ENCODE measurements around the gene PROSER2.

The PROSER2 gene

GRCh38 chr10:11908991-11909390 is 85.8 kb downstream of the PROSER2 start:
- Histone ChIP-seq H4K20me1 (ENCODE audit: insufficient read depth, low read length) (no peaks in the 10 kb centered on the region), H3K4me1 (ENCODE audit: low read length) (no peaks in the 10 kb centered on the region), H3K27me3 (replicated peaks; ENCODE audit: insufficient read depth, low read length) (no peaks in the 10 kb centered on the region), H2AFZ (ENCODE audit: low read length) (no peak overlapping the region), H3K9ac (ENCODE audit: low read length) (no peak overlapping the region), H3F3A (ENCODE audit: insufficient read depth, low read length) (no peaks in the 10 kb centered on the region), H3K9me2 (replicated peaks; ENCODE audit: insufficient read depth, low read length) (no peaks in the 10 kb centered on the region), H3K36me3 (replicated peaks; ENCODE audit: insufficient read depth, low read length) (no peaks in the 10 kb centered on the region), H3K79me2 (ENCODE audit: low read length) (no peaks in the 10 kb centered on the region), H3K27ac (ENCODE audit: low read length) (no peak overlapping the region), H3K9me3 (replicated peaks; ENCODE audit: insufficient read depth, low read length) (no peaks in the 10 kb centered on the region), H3K4me3 (ENCODE audit: low read length) (no peak overlapping the region), H3K4me2 (ENCODE audit: low read depth, low read length) (no peak overlapping the region)
- no peak for TF ChIP-seq EZH2phosphoT487 (IDR thresholded peaks at IDR 0.05; ENCODE audit: low read length)
- no peak for TF ChIP-seq CTCF (IDR thresholded peaks at IDR 0.05; ENCODE audit: low read length)
- no peak for TF ChIP-seq EZH2 (optimal IDR thresholded peaks at IDR 0.05; ENCODE audit: low read depth, low read length)
- DNase-seq: no peak

GRCh38 chr10:11909618-11910017 is 86.5 kb downstream of the PROSER2 start:
- no peak overlapping the region for H3K4me2 ChIP-seq (ENCODE audit: low read depth, low read length)
- H3K9ac ChIP-seq (ENCODE audit: low read length): no peak overlapping the region
- no peaks in the 10 kb centered on the region for H3F3A ChIP-seq (ENCODE audit: insufficient read depth, low read length)
- H3K27ac ChIP-seq (ENCODE audit: low read length): no peak overlapping the region
- no peak for DNase-seq
- H3K79me2 ChIP-seq (ENCODE audit: low read length): no peaks in the 10 kb centered on the region
- no peak overlapping the region for H2AFZ ChIP-seq (ENCODE audit: low read length)
- H3K4me3 ChIP-seq (ENCODE audit: low read length): no peak overlapping the region
- H3K36me3 ChIP-seq (replicated peaks; ENCODE audit: insufficient read depth, low read length): no peaks in the 10 kb centered on the region
- no peaks in the 10 kb centered on the region for H3K9me3 ChIP-seq (replicated peaks; ENCODE audit: insufficient read depth, low read length)
- H3K9me2 ChIP-seq (replicated peaks; ENCODE audit: insufficient read depth, low read length): no peaks in the 10 kb centered on the region
- H3K27me3 ChIP-seq (replicated peaks; ENCODE audit: insufficient read depth, low read length): no peaks in the 10 kb centered on the region
- TF ChIP-seq EZH2 (optimal IDR thresholded peaks at IDR 0.05; ENCODE audit: low read depth, low read length) (no peak), EZH2phosphoT487 (IDR thresholded peaks at IDR 0.05; ENCODE audit: low read length) (no peak), CTCF (IDR thresholded peaks at IDR 0.05; ENCODE audit: low read length) (no peak)
- H4K20me1 ChIP-seq (ENCODE audit: insufficient read depth, low read length): no peaks in the 10 kb centered on the region
- no peaks in the 10 kb centered on the region for H3K4me1 ChIP-seq (ENCODE audit: low read length)

- H3K4me2 ChIP-seq (ENCODE audit: low read depth, low read length): no peak overlapping the region
- H3K4me1 ChIP-seq (ENCODE audit: low read length): no peaks in the 10 kb centered on the region
- no peak overlapping the region for H3K4me3 ChIP-seq (ENCODE audit: low read length)
- H3K27me3 ChIP-seq (replicated peaks; ENCODE audit: insufficient read depth, low read length): no peaks in the 10 kb centered on the region
- no peak for TF ChIP-seq CTCF (IDR thresholded peaks at IDR 0.05; ENCODE audit: low read length)
- TF ChIP-seq EZH2phosphoT487 (IDR thresholded peaks at IDR 0.05; ENCODE audit: low read length): no peak
- no peak for TF ChIP-seq EZH2 (optimal IDR thresholded peaks at IDR 0.05; ENCODE audit: low read depth, low read length)
- DNase-seq: no peak
- H3F3A ChIP-seq (ENCODE audit: insufficient read depth, low read length): no peaks in the 10 kb centered on the region
- H3K9me2 ChIP-seq (replicated peaks; ENCODE audit: insufficient read depth, low read length): no peaks in the 10 kb centered on the region
- H3K9ac ChIP-seq (ENCODE audit: low read length): no peak overlapping the region
- no peaks in the 10 kb centered on the region for H4K20me1 ChIP-seq (ENCODE audit: insufficient read depth, low read length)
- no peaks in the 10 kb centered on the region for H3K79me2 ChIP-seq (ENCODE audit: low read length)
- H3K27ac ChIP-seq (ENCODE audit: low read length): no peak overlapping the region
- H3K9me3 ChIP-seq (replicated peaks; ENCODE audit: insufficient read depth, low read length): no peaks in the 10 kb centered on the region
- H3K36me3 ChIP-seq (replicated peaks; ENCODE audit: insufficient read depth, low read length): no peaks in the 10 kb centered on the region
- H2AFZ ChIP-seq (ENCODE audit: low read length): no peak overlapping the region
Observed at GRCh38 chr10:11910102-11910501, 86.9 kb downstream of the PROSER2 start.

Measured in MM.1S (cell line).